Panc1 (cell line): Measurements from ENCODE around the gene RAB6A.

ENCODE experiments used
- CTCF ChIP-seq: fragments of 450-650 bp; IDR thresholded peaks from 2 replicates; pipeline ENCODE4 v1.5.1; 2017; ENCODE audit warnings: mild to moderate bottlenecking
- POLR2AphosphoS5 ChIP-seq: IDR thresholded peaks from 2 replicates; pipeline ENCODE4 v1.6.1; 2012; ENCODE audit warnings: mild to moderate bottlenecking, low read depth, low read length, moderate library complexity
- REST ChIP-seq, 2 experiments: IDR thresholded peaks; 2 replicates each; pipeline ENCODE4 v1.6.1; 2011 to 2012; ENCODE audit warnings: low read depth in 2 of 2, control low read depth in 1 of 2, low read length in 1 of 2, mild to moderate bottlenecking in 1 of 2, moderate library complexity in 1 of 2; ENCODE audit not compliant: insufficient read depth in 1 of 2
- TCF7L2 ChIP-seq: IDR thresholded peaks from 2 replicates; pipeline ENCODE4 v1.6.1; 2011; ENCODE audit warnings: mild to moderate bottlenecking, low read depth, low read length, inconsistent platforms

GRCh38 chr11:73808052-73808451 is 47.2 kb upstream of the RAB6A start:
- TF ChIP-seq CTCF (no peak), POLR2AphosphoS5 (no peak), TCF7L2 (no peak), REST (IDR thresholded peaks at IDR 0.05; ENCODE audit: insufficient read depth in 1 of 2, low read depth in 2 of 2, low read length in 1 of 2) (no peak)
